ENCODE data around the gene OR2A7.
"Not testable (repeated sequence)": the region's sequence is repeated elsewhere in the genome, so short reads cannot be mapped to it uniquely, and the experiment has no call there.

DNA sequence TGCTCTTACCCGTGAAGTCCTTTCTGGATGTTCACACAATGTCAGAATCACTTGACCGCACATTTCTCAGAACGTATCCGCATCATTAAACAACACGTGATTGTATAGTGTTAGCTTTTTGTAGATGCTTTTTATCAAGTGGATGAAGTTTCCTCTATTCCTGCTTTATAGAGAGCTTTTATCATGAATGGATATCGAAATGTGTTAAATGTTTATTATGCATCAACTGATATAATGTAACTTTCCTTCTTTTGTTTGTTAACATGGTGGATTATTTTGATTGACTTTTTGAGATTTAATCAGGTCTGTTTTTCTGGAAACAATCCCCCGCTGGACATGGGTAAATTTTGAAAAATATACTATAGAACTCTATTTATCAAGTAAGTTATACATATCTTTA is at the start of gene OR2A7:
- not testable (repeated sequence) for TF ChIP-seq POLR2A (IDR thresholded peaks at IDR 0.05)
- TF ChIP-seq, protein P1, sequence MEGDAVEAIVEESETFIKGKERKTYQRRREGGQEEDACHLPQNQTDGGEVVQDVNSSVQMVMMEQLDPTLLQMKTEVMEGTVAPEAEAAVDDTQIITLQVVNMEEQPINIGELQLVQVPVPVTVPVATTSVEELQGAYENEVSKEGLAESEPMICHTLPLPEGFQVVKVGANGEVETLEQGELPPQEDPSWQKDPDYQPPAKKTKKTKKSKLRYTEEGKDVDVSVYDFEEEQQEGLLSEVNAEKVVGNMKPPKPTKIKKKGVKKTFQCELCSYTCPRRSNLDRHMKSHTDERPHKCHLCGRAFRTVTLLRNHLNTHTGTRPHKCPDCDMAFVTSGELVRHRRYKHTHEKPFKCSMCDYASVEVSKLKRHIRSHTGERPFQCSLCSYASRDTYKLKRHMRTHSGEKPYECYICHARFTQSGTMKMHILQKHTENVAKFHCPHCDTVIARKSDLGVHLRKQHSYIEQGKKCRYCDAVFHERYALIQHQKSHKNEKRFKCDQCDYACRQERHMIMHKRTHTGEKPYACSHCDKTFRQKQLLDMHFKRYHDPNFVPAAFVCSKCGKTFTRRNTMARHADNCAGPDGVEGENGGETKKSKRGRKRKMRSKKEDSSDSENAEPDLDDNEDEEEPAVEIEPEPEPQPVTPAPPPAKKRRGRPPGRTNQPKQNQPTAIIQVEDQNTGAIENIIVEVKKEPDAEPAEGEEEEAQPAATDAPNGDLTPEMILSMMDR (IDR thresholded peaks at IDR 0.05), result not testable (repeated sequence)

All from lower leg skin (tissue), 3 donors.